OCI-LY1 (cell line): Measurements from ENCODE around the gene CUBN.

Experiments used
- CTCF ChIP-seq: fragments of 200-600 bp; sonication (generic), shearing (Covaris generic); IDR thresholded peaks from 2 replicates; pipeline ENCODE4 v1.5.1; 2017; ENCODE audit warnings: mild to moderate bottlenecking, antibody characterized with exemption, low read length, moderate library complexity, mixed read lengths
- EZH2 ChIP-seq: fragments of 200-600 bp; sonication (generic), shearing (Covaris generic); IDR thresholded peaks from 2 replicates; pipeline ENCODE4 v1.8.0; 2017; ENCODE audit warnings: borderline replicate concordance, mixed run types, mild to moderate bottlenecking, antibody characterized with exemption, low read length, moderate library complexity, mixed read lengths

- TF ChIP-seq CTCF = no peak
- TF ChIP-seq EZH2 = no peak
Observed at GRCh38 chr10:17005621-17006566, 123.7 kb downstream of the CUBN start.
